IPS-NIHi11 (cell line): Measurements from ENCODE around the gene KBTBD12.
"Not testable (repeated sequence)": the region's sequence is repeated elsewhere in the genome, so short reads cannot be mapped to it uniquely, and the experiment has no call there.

Experiments
- DNase-seq: peaks from one replicate; pipeline ENCODE4 v3.0.0; 2012; ENCODE audit warnings: mixed read lengths, low spot score

KBTBD12 gene

DNA sequence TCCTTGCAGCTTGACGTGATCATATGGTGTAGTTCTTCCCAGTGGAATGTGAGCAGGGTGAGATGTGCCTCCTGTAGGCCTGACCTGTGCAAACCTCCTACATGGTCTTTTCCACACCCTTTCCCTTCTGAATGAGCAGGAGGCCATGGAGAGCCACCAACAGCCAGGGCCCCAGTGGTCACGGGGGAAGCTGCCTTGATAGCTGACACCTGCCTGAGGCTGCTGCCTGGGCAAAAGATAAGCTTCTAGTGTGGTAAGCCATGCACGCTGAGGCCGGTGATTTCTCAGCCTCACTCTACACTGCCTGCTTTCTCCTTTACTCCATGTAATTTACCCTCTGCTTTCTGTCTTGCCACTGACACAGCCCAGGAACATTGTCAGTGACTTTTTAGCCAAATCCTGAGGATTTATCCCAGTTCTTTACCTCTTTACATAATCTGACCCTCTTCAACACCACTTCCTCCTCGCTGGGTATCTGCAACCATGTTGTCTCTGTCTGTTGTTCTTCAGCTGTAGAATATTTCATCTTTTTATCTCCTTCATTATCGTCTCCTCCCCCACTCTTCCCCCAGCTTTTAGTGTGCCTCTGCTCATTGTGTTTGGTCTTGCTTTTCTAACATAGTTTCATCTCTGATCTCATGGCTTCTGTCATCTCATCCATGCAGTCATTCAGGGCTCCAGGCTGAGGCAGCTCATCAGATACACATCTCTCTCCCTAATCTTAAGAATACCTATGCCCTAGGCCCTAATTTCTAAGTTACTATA lies 11.2 kb upstream of the KBTBD12 start:
- DNase-seq = no peak

DNA sequence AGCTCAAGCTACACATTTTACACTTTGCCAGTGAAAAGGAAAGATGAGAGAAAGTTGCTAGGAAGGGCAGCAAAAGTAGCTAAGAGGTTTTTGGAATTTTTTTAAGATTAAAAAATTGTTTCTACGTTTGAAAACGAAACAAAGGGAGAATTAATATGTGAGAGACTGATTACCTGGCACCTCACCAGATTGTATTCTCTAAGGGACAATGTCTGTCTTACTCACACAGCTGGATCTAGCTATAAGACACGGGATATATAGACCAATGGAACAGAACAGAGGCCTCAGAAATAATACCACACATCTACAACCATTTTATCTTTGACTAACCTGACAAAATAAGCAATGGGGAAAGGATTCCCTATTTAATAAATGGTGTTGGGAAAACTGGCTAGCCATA lies 9.5 kb upstream of the KBTBD12 start:
- no peak for DNase-seq

GRCh38 chr3:127906653-127907052 lies 8.4 kb upstream of the KBTBD12 start:
- DNase-seq = not testable (repeated sequence)

DNA sequence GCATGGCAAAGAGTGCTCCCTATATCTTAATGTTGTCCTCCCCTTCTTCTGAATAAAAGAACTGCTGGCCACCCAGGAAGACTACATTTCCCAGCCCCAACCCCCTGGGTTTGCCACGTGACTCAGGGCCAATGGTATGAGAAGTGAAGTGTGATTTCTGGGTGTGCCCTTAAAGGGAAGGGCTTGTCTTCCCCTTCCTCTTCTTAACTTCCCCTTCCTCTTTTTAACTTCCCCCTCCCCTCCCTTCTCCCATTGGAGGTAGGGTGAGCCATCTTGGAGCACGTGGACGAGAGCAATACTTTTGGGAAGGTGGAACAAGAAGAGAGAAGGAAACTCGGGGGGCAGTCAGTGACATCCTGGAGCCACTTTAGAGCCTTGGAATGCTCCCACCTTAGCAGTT lies 6.8 kb upstream of the KBTBD12 start:
- DNase-seq = no peak

DNA sequence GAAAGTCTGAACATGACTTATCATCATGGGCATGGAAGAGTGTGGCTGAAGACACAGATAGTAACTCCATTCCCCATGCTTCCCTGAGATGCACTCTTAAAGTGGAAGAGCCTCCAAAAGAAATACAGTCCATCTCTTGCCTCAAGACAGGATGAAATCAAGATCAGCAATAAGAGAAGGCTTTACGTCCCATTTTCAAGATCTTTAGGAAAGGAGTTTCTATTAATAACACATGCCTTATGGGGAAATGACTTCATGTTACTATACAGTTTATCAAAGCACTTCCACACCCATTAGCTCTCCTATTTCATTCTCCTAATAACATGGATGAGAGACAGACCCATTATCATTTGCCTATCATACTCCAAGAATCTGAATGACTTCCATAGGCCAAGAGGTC lies 6.1 kb upstream of the KBTBD12 start:
- no peak for DNase-seq

GRCh38 chr3:127909646-127910045 lies 5.4 kb upstream of the KBTBD12 start:
- DNase-seq = no peak

GRCh38 chr3:127911421-127911931 lies 3.6 kb upstream of the KBTBD12 start:
- no peak for DNase-seq

DNA sequence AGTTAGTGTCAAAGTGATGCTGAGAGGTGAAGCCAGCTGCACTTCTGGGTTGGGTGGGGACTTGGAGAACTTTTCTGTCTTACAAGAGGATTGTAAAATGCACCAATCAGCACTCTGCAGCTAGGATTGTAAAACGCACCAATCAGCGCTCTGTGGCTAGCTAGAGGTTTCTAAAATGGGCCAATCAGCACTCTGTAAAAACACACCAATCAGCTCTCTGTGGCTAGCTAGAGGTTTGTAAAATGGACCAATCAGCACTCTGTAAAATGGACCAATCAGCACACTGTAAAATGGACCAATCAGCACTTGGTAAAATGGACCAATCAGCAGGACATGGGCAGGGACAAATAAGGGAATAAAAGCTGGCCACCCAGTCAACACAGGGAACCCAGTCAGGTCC lies 1.2 kb upstream of the KBTBD12 start:
- not testable (repeated sequence) for DNase-seq

DNA sequence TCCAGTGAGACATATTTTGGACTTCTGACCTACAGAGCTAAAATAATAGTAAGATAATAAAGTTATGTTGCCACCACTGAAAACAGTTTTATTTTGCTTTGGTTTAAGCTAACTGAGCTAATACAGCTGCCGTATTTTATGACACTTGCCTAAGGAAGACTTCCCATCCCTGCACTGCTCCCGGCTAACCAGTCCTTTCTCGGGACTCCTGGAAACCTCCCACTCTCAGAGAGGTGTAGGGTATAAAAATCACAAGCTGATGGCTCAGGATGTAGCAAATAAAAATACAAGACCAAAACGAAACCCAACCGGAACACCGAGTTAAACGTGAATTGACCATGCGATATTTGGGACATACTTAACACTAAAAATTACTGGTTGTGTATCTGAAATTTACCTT lies 448 bp upstream of the KBTBD12 start:
- DNase-seq = no peak

- no peak for DNase-seq
Observed at GRCh38 chr3:127915937-127916493, 983 bp downstream of the KBTBD12 start.

- DNase-seq = no peak
Observed at GRCh38 chr3:127920738-127921137, 5.7 kb downstream of the KBTBD12 start.

DNA sequence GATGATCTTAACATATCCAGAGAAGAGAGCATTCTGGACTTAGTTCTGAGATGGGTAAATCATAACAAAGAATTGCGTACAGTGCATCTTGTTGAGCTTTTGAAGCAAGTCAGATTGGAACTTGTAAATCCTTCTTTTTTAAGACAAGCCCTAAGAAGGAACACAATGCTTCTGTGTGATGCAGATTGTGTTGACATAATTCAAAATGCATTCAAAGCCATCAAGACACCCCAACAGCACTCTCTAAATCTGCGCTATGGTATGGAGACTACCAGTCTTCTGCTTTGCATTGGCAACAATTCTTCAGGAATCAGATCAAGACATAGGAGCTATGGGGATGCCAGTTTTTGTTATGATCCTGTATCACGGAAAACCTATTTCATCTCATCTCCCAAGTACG lies 8.6 kb downstream of the KBTBD12 start:
- DNase-seq = no peak

- no peak for DNase-seq
Observed at GRCh38 chr3:127925384-127925783, 10.4 kb downstream of the KBTBD12 start.

GRCh38 chr3:127927829-127928604 lies 13.0 kb downstream of the KBTBD12 start:
- DNase-seq = no peak

GRCh38 chr3:127929818-127930413 lies 14.9 kb downstream of the KBTBD12 start:
- no peak for DNase-seq

DNA sequence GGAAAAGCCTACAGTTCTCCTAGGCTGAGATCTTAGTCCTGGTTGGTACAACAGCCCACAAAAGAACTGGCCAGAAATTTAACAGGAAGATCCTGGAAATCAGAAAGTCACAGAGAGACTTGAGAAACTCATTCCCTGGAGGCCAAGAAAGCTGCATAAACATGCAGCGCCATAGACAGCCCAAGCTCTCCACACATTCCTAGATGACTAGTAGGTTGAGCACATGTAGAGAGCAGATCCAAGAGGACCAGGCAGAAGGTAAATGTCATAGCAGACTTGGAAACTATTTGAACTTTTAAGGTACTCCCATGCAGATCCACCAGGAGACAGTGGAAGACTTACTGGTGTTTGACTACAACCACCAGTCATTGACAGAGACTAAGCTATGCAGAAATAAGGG lies 18.4 kb downstream of the KBTBD12 start:
- DNase-seq = no peak

- no peak for DNase-seq
Observed at GRCh38 chr3:127938800-127939199, 23.8 kb downstream of the KBTBD12 start.

GRCh38 chr3:127940116-127940515 lies 25.1 kb downstream of the KBTBD12 start:
- no peak for DNase-seq

- no peak for DNase-seq
Observed at GRCh38 chr3:127942613-127943012, 27.6 kb downstream of the KBTBD12 start.

DNA sequence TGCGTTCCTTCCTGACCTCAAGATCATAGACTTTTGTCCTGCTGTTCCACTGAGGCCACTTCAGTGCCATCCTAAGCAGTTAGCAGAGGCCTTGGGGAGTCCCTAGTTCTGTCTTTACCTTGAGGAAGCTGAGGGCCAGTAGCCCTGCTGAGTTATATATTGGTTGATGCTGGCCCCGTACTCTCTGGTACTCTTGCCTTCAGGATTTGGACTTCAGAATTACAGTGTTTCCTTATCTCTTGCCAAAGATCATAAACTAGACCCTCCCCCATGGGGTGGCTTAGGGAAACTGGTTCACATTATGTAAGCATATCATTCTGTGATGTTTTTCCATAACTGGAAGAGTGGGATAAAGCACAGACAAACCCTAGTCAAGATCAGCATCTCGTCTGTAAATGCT lies 33.2 kb downstream of the KBTBD12 start:
- no peak for DNase-seq

- DNase-seq = no peak
Observed at GRCh38 chr3:127949446-127950055, 34.5 kb downstream of the KBTBD12 start.

GRCh38 chr3:127951276-127951675 lies 36.2 kb downstream of the KBTBD12 start:
- no peak for DNase-seq
